A673 (cell line): ENCODE measurements around the gene STARD10. TPM values are rescaled to one million over a fixed set of nuclear protein-coding genes. Genes with fewer than 3 reads are reported as not detected.

Experiments
- BruUV-seq: library from RNA; stranded (reverse); fragments of 400-500 nt; replicated peaks from 2 replicates; lab custom pipeline; 2021; lab: Mats Ljungman, UMichigan
- CTCF ChIA-PET: fragments of 300-600 bp; sonication (Branson Sonifier 250); formaldehyde crosslinking; loops from one replicate; lab custom pipeline; 2022; ENCODE audit warnings: antibody characterized with exemption; lab: Charles Lee
- POLR2A ChIA-PET: fragments of 300-600 bp; sonication (Branson Sonifier 250); formaldehyde crosslinking; loops from one replicate; lab custom pipeline; 2022; ENCODE audit warnings: antibody characterized with exemption; ENCODE audit not compliant: low non-redundant PET; lab: Charles Lee
- DNase-seq: peaks from one replicate; pipeline ENCODE4 v3.0.0-alpha.2; 2015; ENCODE audit warnings: low spot score
- H3K27ac ChIP-seq: fragments of 200-600 bp; sonication (generic); 2 replicates; pipeline ENCODE4 v1.5.1; 2016; ENCODE audit warnings: mixed run types, low read depth, mild to moderate bottlenecking, mixed read lengths, antibody characterized with exemption, low read length; ENCODE audit not compliant: poor library complexity, severe bottlenecking
- H3K27me3 ChIP-seq: fragments of 200-600 bp; sonication (generic); replicated peaks from 2 replicates; pipeline ENCODE4 v1.6.1; 2017; ENCODE audit warnings: mixed run types, low read depth, mild to moderate bottlenecking, mixed read lengths, antibody characterized with exemption, low read length; ENCODE audit not compliant: insufficient read depth, poor library complexity
- H3K36me3 ChIP-seq: fragments of 200-600 bp; sonication (generic); 2 replicates; pipeline ENCODE4 v1.6.1; 2016; ENCODE audit warnings: mixed run types, mild to moderate bottlenecking, mixed read lengths, antibody characterized with exemption, low read length; ENCODE audit not compliant: insufficient read depth, poor library complexity, severe bottlenecking
- H3K4me1 ChIP-seq: fragments of 200-600 bp; sonication (generic); 2 replicates; pipeline ENCODE4 v1.6.1; 2017; ENCODE audit warnings: mixed run types, mild to moderate bottlenecking, mixed read lengths, antibody characterized with exemption, low read length; ENCODE audit not compliant: insufficient read depth, poor library complexity, severe bottlenecking
- H3K4me3 ChIP-seq: fragments of 200-600 bp; sonication (generic); 2 replicates; pipeline ENCODE4 v1.5.1; 2016; ENCODE audit warnings: low read depth, mixed run types, mild to moderate bottlenecking, mixed read lengths, low read length; ENCODE audit not compliant: poor library complexity, severe bottlenecking
- H3K9me3 ChIP-seq: fragments of 200-600 bp; sonication (generic); 2 replicates; pipeline ENCODE4 v1.6.1; 2016; ENCODE audit warnings: mixed run types, low read depth, mild to moderate bottlenecking, mixed read lengths, antibody characterized with exemption, low read length; ENCODE audit not compliant: poor library complexity, severe bottlenecking
- EZH2 ChIP-seq: fragments of 200-600 bp; sonication (generic); IDR thresholded peaks from 2 replicates; pipeline ENCODE4 v1.6.1; 2017; ENCODE audit warnings: borderline replicate concordance, low read depth, mild to moderate bottlenecking, mixed read lengths, antibody characterized with exemption, low read length; ENCODE audit not compliant: poor library complexity, severe bottlenecking
- intact Hi-C: fragments of 100-400 bp; cut with micrococcal nuclease; formaldehyde crosslinking; loops from one replicate; pipeline ENCODE4 v1.10.0; 2022; ENCODE audit not compliant: unreplicated experiment
- total RNA-seq: library from RNA; stranded (reverse); gene quantifications from 2 replicates; pipeline ENCODE4 v1.2.3, GENCODE V29; 2021
- TF ChIP-seq, protein P1 (sequence below): fragments of 300-800, 200-600 bp; sonication (generic); conservative IDR thresholded peaks from 2 replicates; pipeline ENCODE4 v1.5.1; 2017; ENCODE audit warnings: low read depth, mild to moderate bottlenecking, antibody characterized with exemption, low read length, moderate library complexity, mixed read lengths

STARD10 gene
- total RNA-seq, 1 experiment from 2014 or later, result 16.9 TPM

DNA sequence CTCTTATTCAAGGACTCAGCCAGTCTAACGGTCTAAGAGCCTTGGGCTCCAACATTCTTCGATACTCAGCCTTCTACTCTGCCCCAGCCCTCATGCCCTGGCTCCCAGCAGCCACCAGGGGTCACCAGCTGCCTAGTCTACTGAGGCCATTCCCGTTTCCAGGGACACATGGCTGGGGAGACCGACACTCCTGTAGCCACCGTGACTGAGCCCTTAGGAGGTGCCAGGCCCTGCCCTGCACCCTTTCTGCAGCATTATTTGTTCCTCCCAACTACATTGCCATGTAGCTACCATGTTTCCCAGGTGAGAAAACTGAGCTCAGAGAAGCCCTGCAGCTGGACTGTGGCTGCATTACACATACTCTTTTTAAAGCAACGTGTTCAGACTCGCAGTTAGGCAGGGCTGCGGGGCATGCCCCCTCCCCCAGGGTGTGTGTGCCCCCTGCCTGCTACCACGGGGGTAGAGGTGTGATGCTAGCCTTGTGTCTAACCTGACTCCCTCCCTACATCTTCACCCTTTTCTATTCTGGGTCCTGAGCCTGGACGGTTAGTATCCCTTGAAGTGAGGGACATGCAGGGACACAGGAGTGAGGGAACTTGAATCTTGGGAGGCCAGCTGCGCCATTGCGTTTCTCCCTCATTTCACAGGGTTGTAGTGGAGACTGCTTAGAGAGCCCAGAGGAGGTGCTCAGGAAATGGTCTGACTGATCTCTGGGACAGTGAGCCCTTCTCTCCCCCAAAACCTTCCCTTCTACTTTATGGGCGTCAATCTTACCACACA lies 37.9 kb upstream of the STARD10 start:
- TF ChIP-seq EZH2, result no peak
- TF ChIP-seq, protein P1, sequence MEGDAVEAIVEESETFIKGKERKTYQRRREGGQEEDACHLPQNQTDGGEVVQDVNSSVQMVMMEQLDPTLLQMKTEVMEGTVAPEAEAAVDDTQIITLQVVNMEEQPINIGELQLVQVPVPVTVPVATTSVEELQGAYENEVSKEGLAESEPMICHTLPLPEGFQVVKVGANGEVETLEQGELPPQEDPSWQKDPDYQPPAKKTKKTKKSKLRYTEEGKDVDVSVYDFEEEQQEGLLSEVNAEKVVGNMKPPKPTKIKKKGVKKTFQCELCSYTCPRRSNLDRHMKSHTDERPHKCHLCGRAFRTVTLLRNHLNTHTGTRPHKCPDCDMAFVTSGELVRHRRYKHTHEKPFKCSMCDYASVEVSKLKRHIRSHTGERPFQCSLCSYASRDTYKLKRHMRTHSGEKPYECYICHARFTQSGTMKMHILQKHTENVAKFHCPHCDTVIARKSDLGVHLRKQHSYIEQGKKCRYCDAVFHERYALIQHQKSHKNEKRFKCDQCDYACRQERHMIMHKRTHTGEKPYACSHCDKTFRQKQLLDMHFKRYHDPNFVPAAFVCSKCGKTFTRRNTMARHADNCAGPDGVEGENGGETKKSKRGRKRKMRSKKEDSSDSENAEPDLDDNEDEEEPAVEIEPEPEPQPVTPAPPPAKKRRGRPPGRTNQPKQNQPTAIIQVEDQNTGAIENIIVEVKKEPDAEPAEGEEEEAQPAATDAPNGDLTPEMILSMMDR, result peak; percentile 97
- H3K4me3 ChIP-seq, result no peak overlapping the region
- ChIA-PET POLR2A (interaction anchor here (0.6 kb wide), 1 partner anchor 46 kb away, joined by 9 read pairs; no protein-coding TSS in a partner anchor), CTCF (interaction anchor here (0.6 to 1.8 kb wide), 6 partner anchors 9 to 831 kb away, joined by 3 to 26 read pairs (median 5); no protein-coding TSS in a partner anchor)
- DNase-seq, result peak; percentile 90
- intact Hi-C loops, result loop anchor here (1.0 to 5.0 kb wide), 3 partner anchors 347 to 506 kb away; no protein-coding TSS in a partner anchor
- BruUV-seq, result no TSS peak
- H3K9me3 ChIP-seq, result no peaks in the 10 kb centered on the region
- no peak overlapping the region for H3K27ac ChIP-seq
- no peaks in the 10 kb centered on the region for H3K4me1 ChIP-seq
- no peaks in the 10 kb centered on the region for H3K27me3 ChIP-seq
- H3K36me3 ChIP-seq, result no peaks in the 10 kb centered on the region

DNA sequence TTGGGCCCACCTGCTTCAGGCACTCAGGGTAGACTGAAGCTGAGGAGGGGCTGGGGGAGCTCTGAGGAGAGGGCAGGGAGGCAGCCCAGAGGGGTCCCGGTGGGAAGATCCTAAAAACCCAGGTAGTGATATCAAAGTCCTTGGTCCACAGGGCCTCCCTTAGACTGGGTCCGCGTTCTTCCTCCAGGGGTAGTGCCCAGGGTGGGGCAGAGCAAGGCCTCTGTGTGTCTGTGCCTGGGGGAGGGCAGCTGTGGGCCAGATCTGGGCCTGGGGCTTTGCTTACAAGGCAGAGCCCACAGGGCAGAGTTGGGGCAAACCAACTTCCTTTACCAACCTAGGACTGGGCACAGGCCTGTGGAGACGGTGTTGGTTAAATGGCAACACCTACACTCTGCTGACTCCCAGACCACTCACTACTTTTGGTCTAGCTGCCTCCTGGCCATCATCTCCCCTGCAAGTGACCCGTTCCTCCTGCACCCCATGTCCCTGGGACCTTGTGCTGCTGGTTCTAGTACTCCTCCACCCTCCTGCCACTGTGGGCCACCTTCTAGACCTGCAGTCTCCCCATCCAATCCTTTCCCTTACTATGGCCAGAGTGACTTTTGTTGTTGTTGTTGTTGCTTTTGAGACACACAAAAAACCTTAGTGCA lies 36.2 kb upstream of the STARD10 start:
- no peak for DNase-seq
- H3K36me3 ChIP-seq, result no peaks in the 10 kb centered on the region
- H3K27me3 ChIP-seq, result no peaks in the 10 kb centered on the region
- POLR2A ChIA-PET, result no interaction called here
- TF ChIP-seq EZH2, result no peak
- TF ChIP-seq, protein P1, result no peak
- CTCF ChIA-PET, result no interaction called here
- no peak overlapping the region for H3K4me3 ChIP-seq
- intact Hi-C loops, result loop anchor here (2.0 to 5.0 kb wide), 2 partner anchors 413 to 507 kb away; no protein-coding TSS in a partner anchor
- no peaks in the 10 kb centered on the region for H3K9me3 ChIP-seq
- H3K4me1 ChIP-seq, result no peaks in the 10 kb centered on the region
- no TSS peak for BruUV-seq
- H3K27ac ChIP-seq, result no peak overlapping the region

DNA sequence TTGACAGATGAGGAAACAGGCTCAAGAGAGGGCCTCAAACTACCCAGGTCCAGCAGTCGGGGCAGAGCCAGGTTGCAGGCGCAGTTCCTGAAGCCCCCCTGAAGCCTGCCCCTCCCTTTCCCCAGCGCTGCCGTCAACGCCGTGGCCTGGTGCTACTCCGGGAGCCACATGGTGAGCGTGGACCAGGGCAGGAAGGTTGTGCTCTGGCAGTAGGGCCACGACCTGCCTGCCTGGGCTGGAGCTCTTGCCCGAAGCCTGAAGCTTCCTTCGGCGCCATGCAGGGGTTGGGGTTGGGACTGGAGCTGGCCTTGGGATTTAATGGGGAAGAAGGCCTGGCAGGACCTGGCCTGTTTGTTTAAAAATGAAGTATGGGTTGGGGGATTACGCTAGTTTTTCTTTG lies 35.3 kb upstream of the STARD10 start:
- H3K36me3 ChIP-seq, result no peaks in the 10 kb centered on the region
- CTCF ChIA-PET, result no interaction called here
- intact Hi-C loops, result no loop called here
- no TSS peak for BruUV-seq
- H3K9me3 ChIP-seq, result no peaks in the 10 kb centered on the region
- POLR2A ChIA-PET, result no interaction called here
- H3K27ac ChIP-seq, result no peak overlapping the region
- no peaks in the 10 kb centered on the region for H3K4me1 ChIP-seq
- no peak for TF ChIP-seq EZH2
- TF ChIP-seq, protein P1, result no peak
- DNase-seq, result no peak
- H3K4me3 ChIP-seq, result no peak overlapping the region
- H3K27me3 ChIP-seq, result no peaks in the 10 kb centered on the region
